Caco-2 (cell line): ENCODE results near the gene LY6G6C. TPM values are rescaled to one million over a fixed set of nuclear protein-coding genes. Genes with fewer than 3 reads are reported as not detected.

Experiments
- BruUV-seq: library from RNA; stranded (reverse); fragments of 400-500 nt; replicated peaks from 2 replicates; lab custom pipeline; 2021; lab: Mats Ljungman, UMichigan
- CTCF ChIA-PET: fragments of 300-600 bp; sonication (Branson Sonifier 250); formaldehyde crosslinking; loops from one replicate; lab custom pipeline; 2022; ENCODE audit warnings: antibody characterized with exemption; lab: Charles Lee
- POLR2A ChIA-PET: fragments of 300-600 bp; sonication (Branson Sonifier 250); formaldehyde crosslinking; loops from one replicate; lab custom pipeline; 2022; ENCODE audit warnings: antibody characterized with exemption; lab: Charles Lee
- DNase-seq, 2 experiments: peaks; one replicate each; pipeline versions ENCODE4 v3.0.0 to v3.0.0-alpha.2; 2020 to 2022
- H3K27me3 ChIP-seq: replicated peaks from 2 replicates; pipeline ENCODE4 v1.6.0; 2011; ENCODE audit warnings: low read length; ENCODE audit not compliant: control insufficient read depth, insufficient read depth
- H3K36me3 ChIP-seq: 2 replicates; pipeline ENCODE4 v1.5.1; 2011; ENCODE audit warnings: low read length; ENCODE audit not compliant: control insufficient read depth, insufficient read depth
- H3K4me1 ChIP-seq: fragments of 250-450 bp; sonication (Bioruptor Pico); 2 replicates; pipeline ENCODE4 v1.5.1; 2020; ENCODE audit warnings: mild to moderate bottlenecking
- H3K4me3 ChIP-seq: 2 replicates; pipeline ENCODE4 v1.5.1; 2011; ENCODE audit warnings: low read depth, mild to moderate bottlenecking, control low read depth, low read length
- H3K9me3 ChIP-seq: fragments of 250-450 bp; sonication (Bioruptor Pico); 2 replicates; pipeline ENCODE4 v1.5.1; 2020; ENCODE audit warnings: mild to moderate bottlenecking, moderate library complexity
- H3K27ac Mint-ChIP-seq: one replicate; pipeline ENCODE4 v1.8.0; 2022; ENCODE audit warnings: mixed read lengths; ENCODE audit not compliant: unreplicated experiment
- H3K27me3 Mint-ChIP-seq: one replicate; pipeline ENCODE4 v1.8.0; 2022; ENCODE audit warnings: mixed read lengths; ENCODE audit not compliant: insufficient read depth, unreplicated experiment
- H3K36me3 Mint-ChIP-seq: one replicate; pipeline ENCODE4 v1.8.0; 2022; ENCODE audit warnings: mild to moderate bottlenecking, mixed read lengths; ENCODE audit not compliant: insufficient read depth, unreplicated experiment
- H3K4me1 Mint-ChIP-seq: one replicate; pipeline ENCODE4 v1.8.0; 2022; ENCODE audit warnings: low read depth, mixed read lengths; ENCODE audit not compliant: unreplicated experiment
- H3K4me3 Mint-ChIP-seq: one replicate; pipeline ENCODE4 v1.8.0; 2022; ENCODE audit warnings: mild to moderate bottlenecking, moderate library complexity, mixed read lengths; ENCODE audit not compliant: unreplicated experiment
- H3K9me3 Mint-ChIP-seq: one replicate; pipeline ENCODE4 v1.8.0; 2022; ENCODE audit warnings: mixed read lengths; ENCODE audit not compliant: unreplicated experiment
- intact Hi-C: fragments of 100-400 bp; cut with micrococcal nuclease; formaldehyde crosslinking; loops from one replicate; pipeline ENCODE4 v1.10.0; 2022; ENCODE audit not compliant: unreplicated experiment
- total RNA-seq: library from RNA; stranded (reverse); gene quantifications from 2 replicates; pipeline ENCODE4 v1.2.3, GENCODE V29; 2022
- TF ChIP-seq, protein P1 (sequence below), 2 experiments: fragments of 200-600 bp in 1 of 2; IDR thresholded peaks; 1 replicate in 1 of 2; 2 replicates in 1 of 2; pipeline versions ENCODE4 v1.5.1 to v1.8.0; 2011 to 2022; ENCODE audit warnings: antibody characterized with exemption in 1 of 2, control low read depth in 1 of 2, inconsistent platforms in 1 of 2, low read depth in 1 of 2, low read length in 1 of 2, mild to moderate bottlenecking in 1 of 2, moderate library complexity in 1 of 2; ENCODE audit not compliant: insufficient read depth in 1 of 2, severe bottlenecking in 1 of 2, unreplicated experiment in 1 of 2

Gene LY6G6C
- total RNA-seq, 1 experiment from 2014 or later: 0.88 TPM

- Mint-ChIP-seq H3K4me1 (no peaks in the 10 kb centered on the region), H3K9me3 (no peaks in the 10 kb centered on the region), H3K4me3 (no peak overlapping the region), H3K36me3 (peaks cover 6% of the 10 kb centered on the region), H3K27ac (no peak overlapping the region), H3K27me3 (no peaks in the 10 kb centered on the region)
- BruUV-seq: no TSS peak
- ChIA-PET POLR2A (interaction anchor here (0.6 to 1.5 kb wide), 3 partner anchors 12 to 219 kb away, joined by 5 to 13 read pairs (median 5); partner anchors contain the start of genes LY6G5B and MSH5), CTCF (interaction anchor here (0.8 kb wide), 1 partner anchor 17 kb away, joined by 3 read pairs; no protein-coding TSS in a partner anchor)
- DNase-seq: no peak
- Histone ChIP-seq H3K4me1 (no peaks in the 10 kb centered on the region), H3K4me3 (no peak overlapping the region), H3K9me3 (no peaks in the 10 kb centered on the region), H3K27me3 (no peaks in the 10 kb centered on the region), H3K36me3 (peaks cover 3% of the 10 kb centered on the region; the same call in 1 of the 2 replicates)
- TF ChIP-seq, protein P1, sequence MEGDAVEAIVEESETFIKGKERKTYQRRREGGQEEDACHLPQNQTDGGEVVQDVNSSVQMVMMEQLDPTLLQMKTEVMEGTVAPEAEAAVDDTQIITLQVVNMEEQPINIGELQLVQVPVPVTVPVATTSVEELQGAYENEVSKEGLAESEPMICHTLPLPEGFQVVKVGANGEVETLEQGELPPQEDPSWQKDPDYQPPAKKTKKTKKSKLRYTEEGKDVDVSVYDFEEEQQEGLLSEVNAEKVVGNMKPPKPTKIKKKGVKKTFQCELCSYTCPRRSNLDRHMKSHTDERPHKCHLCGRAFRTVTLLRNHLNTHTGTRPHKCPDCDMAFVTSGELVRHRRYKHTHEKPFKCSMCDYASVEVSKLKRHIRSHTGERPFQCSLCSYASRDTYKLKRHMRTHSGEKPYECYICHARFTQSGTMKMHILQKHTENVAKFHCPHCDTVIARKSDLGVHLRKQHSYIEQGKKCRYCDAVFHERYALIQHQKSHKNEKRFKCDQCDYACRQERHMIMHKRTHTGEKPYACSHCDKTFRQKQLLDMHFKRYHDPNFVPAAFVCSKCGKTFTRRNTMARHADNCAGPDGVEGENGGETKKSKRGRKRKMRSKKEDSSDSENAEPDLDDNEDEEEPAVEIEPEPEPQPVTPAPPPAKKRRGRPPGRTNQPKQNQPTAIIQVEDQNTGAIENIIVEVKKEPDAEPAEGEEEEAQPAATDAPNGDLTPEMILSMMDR (IDR thresholded peaks at IDR 0.05; ENCODE audit: insufficient read depth in 1 of 2, low read depth in 1 of 2, low read length in 1 of 2, severe bottlenecking in 1 of 2, unreplicated experiment in 1 of 2): no peak
- intact Hi-C loops: no loop called here
Observed at GRCh38 chr6:31752739-31753319, 31.3 kb upstream of the LY6G6C start.

DNA sequence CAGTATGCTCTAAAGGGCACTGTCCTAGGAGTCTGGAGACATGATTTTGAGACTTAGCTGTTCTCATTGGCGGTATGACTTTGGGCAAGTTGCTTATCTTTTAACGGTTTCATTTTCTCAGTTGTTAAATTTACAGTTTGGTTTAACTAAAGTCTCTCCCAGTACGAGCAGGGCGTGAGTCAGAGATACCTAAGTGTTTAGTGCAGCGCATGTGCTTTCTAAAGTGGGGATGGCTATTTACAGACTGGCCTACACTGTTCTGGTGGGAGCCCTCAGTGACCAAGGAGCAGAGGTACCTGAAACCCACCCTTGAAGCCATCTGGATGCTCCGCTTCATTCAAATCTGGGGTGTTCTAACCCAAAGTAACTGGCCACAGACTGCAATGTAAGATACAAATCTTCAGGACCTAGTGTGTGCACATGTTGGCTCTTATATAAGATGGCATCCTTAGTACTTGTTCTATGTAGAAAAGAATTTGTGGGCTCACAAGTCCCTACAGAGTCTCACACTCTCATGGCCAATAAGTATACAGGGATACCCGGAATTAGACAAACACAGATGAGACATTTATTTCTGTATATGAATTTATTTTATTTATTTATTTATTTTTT, 29.0 kb upstream of the LY6G6C start:
- Histone ChIP-seq H3K4me1 (peaks cover 8% of the 10 kb centered on the region), H3K27me3 (no peaks in the 10 kb centered on the region), H3K4me3 (no peak overlapping the region), H3K36me3 (peaks cover 5% of the 10 kb centered on the region; the same call in 1 of the 2 replicates), H3K9me3 (no peaks in the 10 kb centered on the region)
- no peak overlapping the region for H3K4me3 Mint-ChIP-seq
- intact Hi-C loops: no loop called here
- TF ChIP-seq, protein P1 (IDR thresholded peaks at IDR 0.05; ENCODE audit: insufficient read depth in 1 of 2, low read depth in 1 of 2, low read length in 1 of 2, severe bottlenecking in 1 of 2, unreplicated experiment in 1 of 2): no peak
- H3K4me1 Mint-ChIP-seq: peaks cover 6% of the 10 kb centered on the region
- H3K36me3 Mint-ChIP-seq: peaks cover 17% of the 10 kb centered on the region
- ChIA-PET CTCF (no interaction called here), POLR2A (no interaction called here)
- BruUV-seq: no TSS peak
- no peak overlapping the region for H3K27ac Mint-ChIP-seq
- H3K9me3 Mint-ChIP-seq: no peaks in the 10 kb centered on the region
- no peaks in the 10 kb centered on the region for H3K27me3 Mint-ChIP-seq
- DNase-seq: no peak

GRCh38 chr6:31749301-31750036, 27.9 kb upstream of the LY6G6C start:
- Histone ChIP-seq H3K27me3 (no peaks in the 10 kb centered on the region), H3K4me1 (peaks cover 8% of the 10 kb centered on the region), H3K36me3 (peaks cover 5% of the 10 kb centered on the region; the same call in 1 of the 2 replicates), H3K4me3 (no peak overlapping the region), H3K9me3 (no peaks in the 10 kb centered on the region)
- no TSS peak for BruUV-seq
- no peaks in the 10 kb centered on the region for H3K27me3 Mint-ChIP-seq
- ChIA-PET CTCF (interaction anchor here (0.6 kb wide), 1 partner anchor 18 kb away, joined by 8 read pairs; no protein-coding TSS in a partner anchor), POLR2A (interaction anchor here (0.5 kb wide), 1 partner anchor 78 kb away, joined by 3 read pairs; the partner anchor contains the start of gene HSPA1B)
- intact Hi-C loops: no loop called here
- peaks cover 6% of the 10 kb centered on the region for H3K4me1 Mint-ChIP-seq
- peaks cover 22% of the 10 kb centered on the region for H3K36me3 Mint-ChIP-seq
- no peak for DNase-seq
- H3K27ac Mint-ChIP-seq: peak overlapping the region; percentile 33
- H3K9me3 Mint-ChIP-seq: no peaks in the 10 kb centered on the region
- TF ChIP-seq, protein P1 (IDR thresholded peaks at IDR 0.05; ENCODE audit: insufficient read depth in 1 of 2, low read depth in 1 of 2, low read length in 1 of 2, severe bottlenecking in 1 of 2, unreplicated experiment in 1 of 2): no peak
- no peak overlapping the region for H3K4me3 Mint-ChIP-seq
